ENCODE data around the gene EMC1.

DNA sequence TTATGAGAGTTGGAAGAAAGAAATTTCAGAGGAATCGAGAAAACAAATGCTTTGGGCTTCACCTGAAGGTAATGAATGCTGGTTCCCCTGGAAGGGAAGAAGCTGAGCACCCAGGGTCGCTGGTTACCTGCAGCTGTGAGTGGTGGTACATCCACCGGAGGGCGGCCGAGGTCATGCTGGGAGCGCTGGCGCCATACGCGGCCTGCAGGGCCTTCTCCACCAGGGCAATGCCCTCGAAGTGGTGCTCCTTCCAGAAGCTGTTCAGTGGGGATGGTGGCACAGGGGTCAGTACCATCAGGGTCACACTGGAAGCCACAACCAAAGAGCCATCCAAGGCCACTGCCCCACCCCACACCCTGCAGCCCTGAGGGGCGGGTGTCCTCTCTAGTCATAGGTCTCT is 17.1 kb upstream of the EMC1 start:
- TF ChIP-seq, protein P1, sequence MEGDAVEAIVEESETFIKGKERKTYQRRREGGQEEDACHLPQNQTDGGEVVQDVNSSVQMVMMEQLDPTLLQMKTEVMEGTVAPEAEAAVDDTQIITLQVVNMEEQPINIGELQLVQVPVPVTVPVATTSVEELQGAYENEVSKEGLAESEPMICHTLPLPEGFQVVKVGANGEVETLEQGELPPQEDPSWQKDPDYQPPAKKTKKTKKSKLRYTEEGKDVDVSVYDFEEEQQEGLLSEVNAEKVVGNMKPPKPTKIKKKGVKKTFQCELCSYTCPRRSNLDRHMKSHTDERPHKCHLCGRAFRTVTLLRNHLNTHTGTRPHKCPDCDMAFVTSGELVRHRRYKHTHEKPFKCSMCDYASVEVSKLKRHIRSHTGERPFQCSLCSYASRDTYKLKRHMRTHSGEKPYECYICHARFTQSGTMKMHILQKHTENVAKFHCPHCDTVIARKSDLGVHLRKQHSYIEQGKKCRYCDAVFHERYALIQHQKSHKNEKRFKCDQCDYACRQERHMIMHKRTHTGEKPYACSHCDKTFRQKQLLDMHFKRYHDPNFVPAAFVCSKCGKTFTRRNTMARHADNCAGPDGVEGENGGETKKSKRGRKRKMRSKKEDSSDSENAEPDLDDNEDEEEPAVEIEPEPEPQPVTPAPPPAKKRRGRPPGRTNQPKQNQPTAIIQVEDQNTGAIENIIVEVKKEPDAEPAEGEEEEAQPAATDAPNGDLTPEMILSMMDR (conservative IDR thresholded peaks at IDR 0.05 in 1 of 2, IDR thresholded peaks at IDR 0.05 in 1 of 2; ENCODE audit: low read depth in 1 of 2, low read length in 2 of 2): no peak
- no peak for TF ChIP-seq EZH2 (IDR thresholded peaks at IDR 0.05; ENCODE audit: low read length, missing control alignments)
